Measurements from ENCODE around the gene FARS2. TPM values are rescaled to one million over a fixed set of nuclear protein-coding genes. Genes with fewer than 3 reads are reported as not detected.

FARS2 gene
- polyA plus RNA-seq, 1 donor from 2014 or later, result 11.9 TPM

DNA sequence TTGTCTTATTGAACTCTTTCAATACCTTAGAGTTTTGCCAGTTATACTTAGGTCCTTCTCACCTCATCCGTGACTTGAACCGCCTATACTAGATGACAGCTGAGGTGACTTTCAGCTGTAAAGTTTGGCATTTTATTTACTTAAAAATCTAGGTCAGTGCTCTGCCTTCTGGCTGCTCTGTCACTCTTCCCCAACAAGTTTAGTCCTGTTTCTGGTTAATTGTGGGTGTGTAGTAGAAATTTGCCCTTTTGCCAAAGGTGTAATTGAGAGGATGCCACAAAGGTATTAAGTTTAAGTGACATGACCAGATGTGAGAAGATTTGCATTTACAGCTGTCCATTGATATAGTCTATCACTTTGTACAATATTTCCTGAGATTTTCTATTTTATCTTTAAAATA, 106.2 kb downstream of the FARS2 start:
- TF ChIP-seq, protein P1, sequence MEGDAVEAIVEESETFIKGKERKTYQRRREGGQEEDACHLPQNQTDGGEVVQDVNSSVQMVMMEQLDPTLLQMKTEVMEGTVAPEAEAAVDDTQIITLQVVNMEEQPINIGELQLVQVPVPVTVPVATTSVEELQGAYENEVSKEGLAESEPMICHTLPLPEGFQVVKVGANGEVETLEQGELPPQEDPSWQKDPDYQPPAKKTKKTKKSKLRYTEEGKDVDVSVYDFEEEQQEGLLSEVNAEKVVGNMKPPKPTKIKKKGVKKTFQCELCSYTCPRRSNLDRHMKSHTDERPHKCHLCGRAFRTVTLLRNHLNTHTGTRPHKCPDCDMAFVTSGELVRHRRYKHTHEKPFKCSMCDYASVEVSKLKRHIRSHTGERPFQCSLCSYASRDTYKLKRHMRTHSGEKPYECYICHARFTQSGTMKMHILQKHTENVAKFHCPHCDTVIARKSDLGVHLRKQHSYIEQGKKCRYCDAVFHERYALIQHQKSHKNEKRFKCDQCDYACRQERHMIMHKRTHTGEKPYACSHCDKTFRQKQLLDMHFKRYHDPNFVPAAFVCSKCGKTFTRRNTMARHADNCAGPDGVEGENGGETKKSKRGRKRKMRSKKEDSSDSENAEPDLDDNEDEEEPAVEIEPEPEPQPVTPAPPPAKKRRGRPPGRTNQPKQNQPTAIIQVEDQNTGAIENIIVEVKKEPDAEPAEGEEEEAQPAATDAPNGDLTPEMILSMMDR (IDR thresholded peaks at IDR 0.05; ENCODE audit: poor library complexity, severe bottlenecking), result no peak
- no peak for TF ChIP-seq POLR2AphosphoS5 (IDR thresholded peaks at IDR 0.05)
- no peak for TF ChIP-seq EP300 (conservative IDR thresholded peaks at IDR 0.05; ENCODE audit: poor library complexity, severe bottlenecking)
- no peak for TF ChIP-seq RAD21 (conservative IDR thresholded peaks at IDR 0.05)
- TF ChIP-seq MXI1 (conservative IDR thresholded peaks at IDR 0.05; ENCODE audit: poor library complexity, severe bottlenecking), result no peak
- TF ChIP-seq TAF1 (IDR thresholded peaks at IDR 0.05; ENCODE audit: low read depth), result no peak
- TF ChIP-seq, protein P2, sequence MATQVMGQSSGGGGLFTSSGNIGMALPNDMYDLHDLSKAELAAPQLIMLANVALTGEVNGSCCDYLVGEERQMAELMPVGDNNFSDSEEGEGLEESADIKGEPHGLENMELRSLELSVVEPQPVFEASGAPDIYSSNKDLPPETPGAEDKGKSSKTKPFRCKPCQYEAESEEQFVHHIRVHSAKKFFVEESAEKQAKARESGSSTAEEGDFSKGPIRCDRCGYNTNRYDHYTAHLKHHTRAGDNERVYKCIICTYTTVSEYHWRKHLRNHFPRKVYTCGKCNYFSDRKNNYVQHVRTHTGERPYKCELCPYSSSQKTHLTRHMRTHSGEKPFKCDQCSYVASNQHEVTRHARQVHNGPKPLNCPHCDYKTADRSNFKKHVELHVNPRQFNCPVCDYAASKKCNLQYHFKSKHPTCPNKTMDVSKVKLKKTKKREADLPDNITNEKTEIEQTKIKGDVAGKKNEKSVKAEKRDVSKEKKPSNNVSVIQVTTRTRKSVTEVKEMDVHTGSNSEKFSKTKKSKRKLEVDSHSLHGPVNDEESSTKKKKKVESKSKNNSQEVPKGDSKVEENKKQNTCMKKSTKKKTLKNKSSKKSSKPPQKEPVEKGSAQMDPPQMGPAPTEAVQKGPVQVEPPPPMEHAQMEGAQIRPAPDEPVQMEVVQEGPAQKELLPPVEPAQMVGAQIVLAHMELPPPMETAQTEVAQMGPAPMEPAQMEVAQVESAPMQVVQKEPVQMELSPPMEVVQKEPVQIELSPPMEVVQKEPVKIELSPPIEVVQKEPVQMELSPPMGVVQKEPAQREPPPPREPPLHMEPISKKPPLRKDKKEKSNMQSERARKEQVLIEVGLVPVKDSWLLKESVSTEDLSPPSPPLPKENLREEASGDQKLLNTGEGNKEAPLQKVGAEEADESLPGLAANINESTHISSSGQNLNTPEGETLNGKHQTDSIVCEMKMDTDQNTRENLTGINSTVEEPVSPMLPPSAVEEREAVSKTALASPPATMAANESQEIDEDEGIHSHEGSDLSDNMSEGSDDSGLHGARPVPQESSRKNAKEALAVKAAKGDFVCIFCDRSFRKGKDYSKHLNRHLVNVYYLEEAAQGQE (IDR thresholded peaks at IDR 0.05; ENCODE audit: borderline replicate concordance), result no peak
- TF ChIP-seq EZH2 (IDR thresholded peaks at IDR 0.05; ENCODE audit: borderline replicate concordance, insufficient read depth, low read length, poor library complexity, severe bottlenecking), result no peak
- TF ChIP-seq SMC3 (conservative IDR thresholded peaks at IDR 0.05; ENCODE audit: poor library complexity), result no peak
- Histone ChIP-seq H3K27ac (ENCODE audit: low read length) (peak overlapping the region; percentile 48), H3K4me2 (ENCODE audit: low read length) (no peak overlapping the region), H4K20me1 (ENCODE audit: insufficient read depth) (no peaks in the 10 kb centered on the region), H3K9ac (ENCODE audit: low read length) (peak overlapping the region; percentile 13), H3F3A (ENCODE audit: insufficient read depth, low read length, poor library complexity, severe bottlenecking) (no peaks in the 10 kb centered on the region), H3K79me2 (replicated peaks; ENCODE audit: insufficient read depth, low read length) (no peaks in the 10 kb centered on the region), H3K9me3 (ENCODE audit: low read length) (no peaks in the 10 kb centered on the region), H3K27me3 (ENCODE audit: insufficient read depth, low read depth, low read length) (no peaks in the 10 kb centered on the region), H3K4me3 (ENCODE audit: low read length) (no peak overlapping the region), H3K36me3 (ENCODE audit: insufficient read depth, low read length) (no peaks in the 10 kb centered on the region), H3K9me2 (ENCODE audit: insufficient read depth, low read length) (no peaks in the 10 kb centered on the region), H2AFZ (ENCODE audit: low read depth, low read length) (no peak overlapping the region)

DNA sequence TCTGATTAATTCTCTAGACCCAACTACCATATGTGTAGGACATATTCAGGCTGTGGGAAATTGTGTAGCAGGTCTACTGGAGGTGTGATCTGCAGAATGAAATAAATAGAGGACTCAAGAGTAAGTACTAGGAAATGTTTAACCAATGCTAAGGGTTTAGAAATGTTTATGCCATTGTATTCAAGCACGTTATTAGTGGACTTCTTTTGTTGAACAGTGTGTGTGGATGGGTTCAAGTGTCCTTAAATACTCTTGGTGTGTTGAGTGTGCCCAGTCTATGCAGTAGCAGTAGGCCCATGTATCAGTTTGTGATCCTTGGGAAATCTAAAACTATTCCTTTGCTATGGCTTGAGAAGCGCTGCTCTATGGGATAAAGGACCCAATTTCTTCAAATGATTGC, 112.1 kb downstream of the FARS2 start:
- no peaks in the 10 kb centered on the region for H3K36me3 ChIP-seq (ENCODE audit: insufficient read depth, low read length)
- H2AFZ ChIP-seq (ENCODE audit: low read depth, low read length), result no peak overlapping the region
- H3K4me3 ChIP-seq (ENCODE audit: low read length), result no peak overlapping the region
- H3K9me2 ChIP-seq (ENCODE audit: insufficient read depth, low read length), result no peaks in the 10 kb centered on the region
- H3K9me3 ChIP-seq (ENCODE audit: low read length), result no peaks in the 10 kb centered on the region
- TF ChIP-seq POLR2AphosphoS5 (IDR thresholded peaks at IDR 0.05), result no peak
- no peak for TF ChIP-seq TAF1 (IDR thresholded peaks at IDR 0.05; ENCODE audit: low read depth)
- TF ChIP-seq, protein P1 (IDR thresholded peaks at IDR 0.05; ENCODE audit: poor library complexity, severe bottlenecking), result no peak
- no peak for TF ChIP-seq MXI1 (conservative IDR thresholded peaks at IDR 0.05; ENCODE audit: poor library complexity, severe bottlenecking)
- TF ChIP-seq, protein P2 (IDR thresholded peaks at IDR 0.05; ENCODE audit: borderline replicate concordance), result no peak
- TF ChIP-seq EP300 (conservative IDR thresholded peaks at IDR 0.05; ENCODE audit: poor library complexity, severe bottlenecking), result no peak
- TF ChIP-seq EZH2 (IDR thresholded peaks at IDR 0.05; ENCODE audit: borderline replicate concordance, insufficient read depth, low read length, poor library complexity, severe bottlenecking), result no peak
- no peak for TF ChIP-seq SMC3 (conservative IDR thresholded peaks at IDR 0.05; ENCODE audit: poor library complexity)
- no peak for TF ChIP-seq RAD21 (conservative IDR thresholded peaks at IDR 0.05)
- H4K20me1 ChIP-seq (ENCODE audit: insufficient read depth), result no peaks in the 10 kb centered on the region
- H3F3A ChIP-seq (ENCODE audit: insufficient read depth, low read length, poor library complexity, severe bottlenecking), result peaks cover 4% of the 10 kb centered on the region
- no peak overlapping the region for H3K9ac ChIP-seq (ENCODE audit: low read length)
- H3K27me3 ChIP-seq (ENCODE audit: insufficient read depth, low read depth, low read length), result no peaks in the 10 kb centered on the region
- H3K27ac ChIP-seq (ENCODE audit: low read length), result no peak overlapping the region
- no peak overlapping the region for H3K4me2 ChIP-seq (ENCODE audit: low read length)
- no peaks in the 10 kb centered on the region for H3K79me2 ChIP-seq (replicated peaks; ENCODE audit: insufficient read depth, low read length)
